Measurements from ENCODE around the gene PPP2R2B. TPM values are rescaled to one million over a fixed set of nuclear protein-coding genes. Genes with fewer than 3 reads are reported as not detected.

PPP2R2B gene
- total RNA-seq, 1 donor = not detected

DNA sequence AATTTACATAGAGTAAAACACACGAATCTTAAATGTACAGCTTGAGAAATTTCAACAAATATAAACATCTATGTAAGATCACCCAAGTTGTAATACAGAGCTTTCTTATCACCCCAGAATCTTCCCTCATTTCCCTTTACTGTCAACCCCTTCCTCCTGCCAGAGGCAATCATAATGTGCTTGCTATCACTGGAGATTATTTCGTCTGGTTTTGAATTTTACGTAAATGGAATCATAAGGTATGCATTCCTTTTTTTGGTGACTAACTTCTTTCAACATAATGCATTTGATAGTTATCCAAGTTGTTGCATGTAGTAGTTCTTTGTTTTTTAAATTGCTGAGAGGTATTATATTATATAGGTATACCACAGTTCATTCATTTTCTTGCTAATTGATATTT, 325.1 kb downstream of the PPP2R2B start:
- Histone ChIP-seq H3K27ac (ENCODE audit: low read depth, low read length) (no peak overlapping the region), H3K4me3 (ENCODE audit: insufficient read depth, low read length) (no peak overlapping the region), H3K36me3 (ENCODE audit: insufficient read depth, low read length) (no peaks in the 10 kb centered on the region), H4K20me1 (ENCODE audit: insufficient read depth, low read length) (no peaks in the 10 kb centered on the region), H3K4me2 (ENCODE audit: insufficient read depth, low read length) (no peak overlapping the region), H3K79me2 (ENCODE audit: insufficient read depth, low read length) (no peaks in the 10 kb centered on the region), H3K4me1 (ENCODE audit: insufficient read depth, low read length) (no peaks in the 10 kb centered on the region), H3K27me3 (ENCODE audit: insufficient read depth, low read length) (no peaks in the 10 kb centered on the region), H2AFZ (ENCODE audit: low read length) (no peak overlapping the region), H3K9me3 (ENCODE audit: low read depth, low read length) (no peaks in the 10 kb centered on the region)
- TF ChIP-seq, protein P1, sequence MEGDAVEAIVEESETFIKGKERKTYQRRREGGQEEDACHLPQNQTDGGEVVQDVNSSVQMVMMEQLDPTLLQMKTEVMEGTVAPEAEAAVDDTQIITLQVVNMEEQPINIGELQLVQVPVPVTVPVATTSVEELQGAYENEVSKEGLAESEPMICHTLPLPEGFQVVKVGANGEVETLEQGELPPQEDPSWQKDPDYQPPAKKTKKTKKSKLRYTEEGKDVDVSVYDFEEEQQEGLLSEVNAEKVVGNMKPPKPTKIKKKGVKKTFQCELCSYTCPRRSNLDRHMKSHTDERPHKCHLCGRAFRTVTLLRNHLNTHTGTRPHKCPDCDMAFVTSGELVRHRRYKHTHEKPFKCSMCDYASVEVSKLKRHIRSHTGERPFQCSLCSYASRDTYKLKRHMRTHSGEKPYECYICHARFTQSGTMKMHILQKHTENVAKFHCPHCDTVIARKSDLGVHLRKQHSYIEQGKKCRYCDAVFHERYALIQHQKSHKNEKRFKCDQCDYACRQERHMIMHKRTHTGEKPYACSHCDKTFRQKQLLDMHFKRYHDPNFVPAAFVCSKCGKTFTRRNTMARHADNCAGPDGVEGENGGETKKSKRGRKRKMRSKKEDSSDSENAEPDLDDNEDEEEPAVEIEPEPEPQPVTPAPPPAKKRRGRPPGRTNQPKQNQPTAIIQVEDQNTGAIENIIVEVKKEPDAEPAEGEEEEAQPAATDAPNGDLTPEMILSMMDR (IDR thresholded peaks at IDR 0.05; ENCODE audit: extremely low read depth, low read depth, low read length) = no peak
- DNase-seq (ENCODE audit: insufficient read length, low spot score, missing footprints) = no peak

DNA sequence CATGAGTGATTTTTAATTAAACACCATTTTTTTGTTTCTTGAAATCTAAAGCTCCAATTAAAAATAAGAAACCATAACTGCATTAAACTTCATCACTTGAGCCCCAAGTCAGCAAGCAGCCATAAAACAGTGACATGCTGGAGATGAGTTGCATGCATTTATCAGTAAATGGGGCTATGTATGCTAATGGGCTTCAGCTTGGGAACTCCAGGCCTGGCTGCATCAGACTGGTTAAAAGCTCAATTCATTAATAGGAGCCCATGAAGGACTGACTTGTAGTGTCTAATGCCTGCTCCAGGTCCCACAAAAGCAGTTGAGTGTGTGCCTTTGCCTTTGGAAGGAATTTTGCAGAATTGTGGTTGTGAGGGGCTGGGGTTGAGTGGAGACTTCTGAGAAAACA, 328.9 kb downstream of the PPP2R2B start:
- Histone ChIP-seq H3K79me2 (ENCODE audit: insufficient read depth, low read length) (no peaks in the 10 kb centered on the region), H4K20me1 (ENCODE audit: insufficient read depth, low read length) (no peaks in the 10 kb centered on the region), H3K4me1 (ENCODE audit: insufficient read depth, low read length) (no peaks in the 10 kb centered on the region), H2AFZ (ENCODE audit: low read length) (no peak overlapping the region), H3K27me3 (ENCODE audit: insufficient read depth, low read length) (no peaks in the 10 kb centered on the region), H3K4me2 (ENCODE audit: insufficient read depth, low read length) (no peak overlapping the region), H3K4me3 (ENCODE audit: insufficient read depth, low read length) (no peak overlapping the region), H3K36me3 (ENCODE audit: insufficient read depth, low read length) (no peaks in the 10 kb centered on the region), H3K27ac (ENCODE audit: low read depth, low read length) (no peak overlapping the region), H3K9me3 (ENCODE audit: low read depth, low read length) (no peaks in the 10 kb centered on the region)
- TF ChIP-seq, protein P1 (IDR thresholded peaks at IDR 0.05; ENCODE audit: extremely low read depth, low read depth, low read length) = no peak
- DNase-seq (ENCODE audit: insufficient read length, low spot score, missing footprints) = peak; percentile 32

DNA sequence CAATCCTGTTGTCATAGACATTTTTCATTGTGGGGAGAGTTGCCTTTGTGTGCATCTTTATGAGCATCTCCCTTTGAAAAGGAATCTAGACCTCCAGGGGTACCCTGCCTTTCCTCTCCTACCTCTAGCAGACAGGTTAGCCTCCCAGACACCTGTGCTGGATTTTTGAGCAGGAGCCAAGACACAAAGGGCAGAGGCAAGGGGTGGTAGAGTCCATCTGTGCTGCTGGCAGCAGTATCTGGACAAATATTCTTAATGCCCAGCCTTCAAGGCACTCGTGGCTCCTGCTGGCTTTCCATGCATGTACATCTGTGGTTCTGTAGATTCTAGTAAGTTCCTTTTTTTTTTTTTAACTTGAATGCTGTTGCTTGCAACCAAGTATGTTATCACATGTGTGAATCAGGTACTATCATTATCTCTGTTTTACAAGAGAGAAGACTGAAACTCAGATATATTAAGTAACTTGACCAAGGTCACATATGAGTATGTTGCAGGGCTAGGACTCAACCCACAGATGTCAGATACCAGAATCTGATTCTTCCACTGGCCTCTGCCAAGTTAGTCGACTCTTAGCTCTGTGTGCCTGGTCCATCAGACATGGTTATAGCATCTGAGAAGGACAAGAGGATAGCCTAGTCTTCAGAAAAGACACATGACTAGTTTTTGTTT, 329.6 kb downstream of the PPP2R2B start:
- H3K4me2 ChIP-seq (ENCODE audit: insufficient read depth, low read length) = no peak overlapping the region
- no peaks in the 10 kb centered on the region for H4K20me1 ChIP-seq (ENCODE audit: insufficient read depth, low read length)
- no peak for DNase-seq (ENCODE audit: insufficient read length, low spot score, missing footprints)
- no peak overlapping the region for H2AFZ ChIP-seq (ENCODE audit: low read length)
- TF ChIP-seq, protein P1 (IDR thresholded peaks at IDR 0.05; ENCODE audit: extremely low read depth, low read depth, low read length) = no peak
- no peak overlapping the region for H3K4me3 ChIP-seq (ENCODE audit: insufficient read depth, low read length)
- H3K9me3 ChIP-seq (ENCODE audit: low read depth, low read length) = no peaks in the 10 kb centered on the region
- no peaks in the 10 kb centered on the region for H3K36me3 ChIP-seq (ENCODE audit: insufficient read depth, low read length)
- no peaks in the 10 kb centered on the region for H3K79me2 ChIP-seq (ENCODE audit: insufficient read depth, low read length)
- no peaks in the 10 kb centered on the region for H3K4me1 ChIP-seq (ENCODE audit: insufficient read depth, low read length)
- H3K27me3 ChIP-seq (ENCODE audit: insufficient read depth, low read length) = no peaks in the 10 kb centered on the region
- no peak overlapping the region for H3K27ac ChIP-seq (ENCODE audit: low read depth, low read length)

DNA sequence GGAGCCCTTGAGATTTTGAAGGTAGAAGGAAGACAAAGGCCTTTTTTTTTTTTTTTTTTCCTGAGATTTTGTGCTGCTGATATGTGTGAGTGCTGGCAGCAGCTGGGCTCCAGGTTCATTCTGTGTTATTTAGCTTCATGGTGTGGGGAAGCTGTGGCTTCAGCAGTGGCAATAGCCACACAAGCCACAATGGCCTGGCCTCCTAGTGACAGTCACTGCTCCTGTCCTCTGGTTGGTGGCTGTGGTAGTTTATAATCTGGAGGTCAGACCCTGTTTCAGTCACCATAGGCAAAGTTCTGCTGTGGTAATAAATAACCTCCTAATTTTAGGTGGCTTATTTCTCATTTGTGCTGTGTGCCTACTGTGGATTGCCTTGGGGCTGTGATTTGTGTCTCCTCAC, 334.3 kb downstream of the PPP2R2B start:
- Histone ChIP-seq H3K27ac (ENCODE audit: low read depth, low read length) (no peak overlapping the region), H4K20me1 (ENCODE audit: insufficient read depth, low read length) (no peaks in the 10 kb centered on the region), H3K9me3 (ENCODE audit: low read depth, low read length) (no peaks in the 10 kb centered on the region), H2AFZ (ENCODE audit: low read length) (no peak overlapping the region), H3K79me2 (ENCODE audit: insufficient read depth, low read length) (no peaks in the 10 kb centered on the region), H3K4me1 (ENCODE audit: insufficient read depth, low read length) (no peaks in the 10 kb centered on the region), H3K36me3 (ENCODE audit: insufficient read depth, low read length) (no peaks in the 10 kb centered on the region), H3K4me3 (ENCODE audit: insufficient read depth, low read length) (no peak overlapping the region), H3K27me3 (ENCODE audit: insufficient read depth, low read length) (no peaks in the 10 kb centered on the region), H3K4me2 (ENCODE audit: insufficient read depth, low read length) (no peak overlapping the region)
- TF ChIP-seq, protein P1 (IDR thresholded peaks at IDR 0.05; ENCODE audit: extremely low read depth, low read depth, low read length) = no peak
- no peak for DNase-seq (ENCODE audit: insufficient read length, low spot score, missing footprints)

Data from osteoblast (primary cell).